SK-N-SH treated with all-trans-retinoic acid at 6 μM for 48 hours (cell line): ENCODE results near the gene RBM14.

Experiments used
- ATAC-seq: fragments of 200-7000 bp; cut with Tn5 transposase; 3 replicates; pipeline ENCODE4 v1.9.1; 2020; ENCODE audit warnings: mild to moderate bottlenecking, moderate library complexity
- ARNTL ChIP-seq: fragments of 450-650 bp; formaldehyde crosslinking; IDR thresholded peaks from 2 replicates; pipeline ENCODE4 v1.5.0; 2020; ENCODE audit warnings: low read depth, mild to moderate bottlenecking, moderate library complexity, borderline replicate concordance
- BACH2 ChIP-seq: fragments of 250-450 bp; sonication (Bioruptor Pico); IDR thresholded peaks from 2 replicates; pipeline ENCODE4 v1.9.0; 2021; ENCODE audit warnings: mild to moderate bottlenecking, borderline replicate concordance
- CSDC2 ChIP-seq: fragments of 250-450 bp; sonication (Bioruptor Pico); IDR thresholded peaks from 2 replicates; pipeline ENCODE4 v1.5.0; 2020; ENCODE audit warnings: mild to moderate bottlenecking, moderate library complexity
- ESRRG ChIP-seq: fragments of 250-450 bp; sonication (Bioruptor Pico); IDR thresholded peaks from 2 replicates; pipeline ENCODE4 v1.6.1; 2021; ENCODE audit warnings: mild to moderate bottlenecking
- GLIS3 ChIP-seq: fragments of 250-450 bp; sonication (Bioruptor Pico); IDR thresholded peaks from 2 replicates; pipeline ENCODE4 v1.5.0; 2020; ENCODE audit warnings: mild to moderate bottlenecking, moderate library complexity
- ISL1 ChIP-seq: fragments of 250-450 bp; sonication (Bioruptor Pico); IDR thresholded peaks from 2 replicates; pipeline ENCODE4 v2.1.2; 2022; ENCODE audit warnings: mild to moderate bottlenecking, moderate library complexity
- OSR1 ChIP-seq: fragments of 250-450 bp; sonication (Bioruptor Pico); IDR thresholded peaks from 2 replicates; pipeline ENCODE4 v1.8.0; 2022; ENCODE audit warnings: moderate library complexity, mild to moderate bottlenecking, inconsistent platforms
- PPARA ChIP-seq: fragments of 250-450 bp; sonication (Bioruptor Pico); IDR thresholded peaks from 2 replicates; pipeline ENCODE4 v1.5.0; 2020; ENCODE audit warnings: mild to moderate bottlenecking, borderline replicate concordance
- RARB ChIP-seq: fragments of 250-450 bp; sonication (Bioruptor Pico); IDR thresholded peaks from 2 replicates; pipeline ENCODE4 v1.8.0; 2021; ENCODE audit warnings: mild to moderate bottlenecking, moderate library complexity
- SNAI2 ChIP-seq: fragments of 250-450 bp; sonication (Bioruptor Pico); IDR thresholded peaks from 2 replicates; pipeline ENCODE4 v1.5.0; 2020; ENCODE audit warnings: mild to moderate bottlenecking, moderate library complexity
- TCF4 ChIP-seq: fragments of 250-450 bp; sonication (Bioruptor Pico); IDR thresholded peaks from 2 replicates; pipeline ENCODE4 v1.8.0; 2021; ENCODE audit warnings: mild to moderate bottlenecking, moderate library complexity, borderline replicate concordance
- TOX ChIP-seq: fragments of 250-450 bp; sonication (Bioruptor Pico); IDR thresholded peaks from 2 replicates; pipeline ENCODE4 v1.8.0; 2021; ENCODE audit warnings: mild to moderate bottlenecking, moderate library complexity, borderline replicate concordance
- ZC3H10 ChIP-seq: fragments of 250-450 bp; sonication (Bioruptor Pico); IDR thresholded peaks from 2 replicates; pipeline ENCODE4 v1.5.1; 2021; ENCODE audit warnings: mild to moderate bottlenecking, moderate library complexity
- ZFP3 ChIP-seq: fragments of 250-450 bp; sonication (Bioruptor Pico); IDR thresholded peaks from 2 replicates; pipeline ENCODE4 v1.5.0; 2020; ENCODE audit warnings: mild to moderate bottlenecking, moderate library complexity
- ZNF565 ChIP-seq: fragments of 450-650 bp; formaldehyde crosslinking; conservative IDR thresholded peaks from 2 replicates; pipeline ENCODE4 v1.5.0; 2020; ENCODE audit warnings: low read depth, mild to moderate bottlenecking, moderate library complexity
- ZNF70 ChIP-seq: fragments of 450-650 bp; formaldehyde crosslinking; IDR thresholded peaks from 2 replicates; pipeline ENCODE4 v1.5.0; 2020; ENCODE audit warnings: mild to moderate bottlenecking, moderate library complexity
- ZNF8 ChIP-seq: fragments of 450-650 bp; formaldehyde crosslinking; IDR thresholded peaks from 2 replicates; pipeline ENCODE4 v1.5.0; 2020; ENCODE audit warnings: mild to moderate bottlenecking, moderate library complexity
- TF ChIP-seq, protein P1 (sequence below): fragments of 250-450 bp; sonication (Bioruptor Pico); IDR thresholded peaks from 2 replicates; pipeline ENCODE4 v1.5.0; 2020; ENCODE audit warnings: mild to moderate bottlenecking, moderate library complexity
- TF ChIP-seq, protein P2 (sequence below): fragments of 250-450 bp; sonication (Bioruptor Pico); IDR thresholded peaks from 2 replicates; pipeline ENCODE4 v1.8.0; 2021; ENCODE audit warnings: low read depth, mild to moderate bottlenecking, moderate library complexity, borderline replicate concordance
- TF ChIP-seq, protein P3 (sequence below): fragments of 250-450 bp; sonication (Bioruptor Pico); IDR thresholded peaks from 2 replicates; pipeline ENCODE4 v1.8.0; 2020; ENCODE audit warnings: mild to moderate bottlenecking, moderate library complexity, borderline replicate concordance
- TF ChIP-seq, protein P4 (sequence below): fragments of 250-450 bp; sonication (Bioruptor Pico); IDR thresholded peaks from 2 replicates; pipeline ENCODE4 v1.5.1; 2020; ENCODE audit warnings: low read depth, mild to moderate bottlenecking, moderate library complexity
- TF ChIP-seq, protein P5 (sequence below): fragments of 250-450 bp; sonication (Bioruptor Pico); IDR thresholded peaks from 2 replicates; pipeline ENCODE4 v1.5.1; 2021; ENCODE audit warnings: mild to moderate bottlenecking, moderate library complexity

Gene RBM14

DNA sequence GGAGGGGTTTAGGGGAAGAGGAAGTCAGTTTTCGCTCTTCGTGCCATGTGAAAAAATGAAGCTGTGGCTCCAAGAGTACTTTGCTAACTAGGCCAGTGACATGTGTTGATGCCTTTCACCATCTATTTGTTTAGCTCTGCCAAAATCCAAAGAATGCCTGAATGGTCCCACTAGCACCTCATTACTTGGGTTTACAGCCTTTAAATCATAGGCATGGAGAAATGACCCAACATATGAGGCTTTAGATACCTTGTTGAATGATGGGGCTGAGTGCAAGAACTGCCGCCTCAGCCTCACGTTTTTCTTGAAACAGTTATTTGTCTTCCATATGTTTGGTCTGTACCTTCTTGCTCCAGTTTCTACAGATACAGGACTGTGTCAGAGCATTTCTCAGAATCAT lies 30.4 kb downstream of the RBM14 start:
- ATAC-seq, result no peak
- TF ChIP-seq ZNF8 (CRISPR knock-in tag), result no peak
- TF ChIP-seq, protein P1, sequence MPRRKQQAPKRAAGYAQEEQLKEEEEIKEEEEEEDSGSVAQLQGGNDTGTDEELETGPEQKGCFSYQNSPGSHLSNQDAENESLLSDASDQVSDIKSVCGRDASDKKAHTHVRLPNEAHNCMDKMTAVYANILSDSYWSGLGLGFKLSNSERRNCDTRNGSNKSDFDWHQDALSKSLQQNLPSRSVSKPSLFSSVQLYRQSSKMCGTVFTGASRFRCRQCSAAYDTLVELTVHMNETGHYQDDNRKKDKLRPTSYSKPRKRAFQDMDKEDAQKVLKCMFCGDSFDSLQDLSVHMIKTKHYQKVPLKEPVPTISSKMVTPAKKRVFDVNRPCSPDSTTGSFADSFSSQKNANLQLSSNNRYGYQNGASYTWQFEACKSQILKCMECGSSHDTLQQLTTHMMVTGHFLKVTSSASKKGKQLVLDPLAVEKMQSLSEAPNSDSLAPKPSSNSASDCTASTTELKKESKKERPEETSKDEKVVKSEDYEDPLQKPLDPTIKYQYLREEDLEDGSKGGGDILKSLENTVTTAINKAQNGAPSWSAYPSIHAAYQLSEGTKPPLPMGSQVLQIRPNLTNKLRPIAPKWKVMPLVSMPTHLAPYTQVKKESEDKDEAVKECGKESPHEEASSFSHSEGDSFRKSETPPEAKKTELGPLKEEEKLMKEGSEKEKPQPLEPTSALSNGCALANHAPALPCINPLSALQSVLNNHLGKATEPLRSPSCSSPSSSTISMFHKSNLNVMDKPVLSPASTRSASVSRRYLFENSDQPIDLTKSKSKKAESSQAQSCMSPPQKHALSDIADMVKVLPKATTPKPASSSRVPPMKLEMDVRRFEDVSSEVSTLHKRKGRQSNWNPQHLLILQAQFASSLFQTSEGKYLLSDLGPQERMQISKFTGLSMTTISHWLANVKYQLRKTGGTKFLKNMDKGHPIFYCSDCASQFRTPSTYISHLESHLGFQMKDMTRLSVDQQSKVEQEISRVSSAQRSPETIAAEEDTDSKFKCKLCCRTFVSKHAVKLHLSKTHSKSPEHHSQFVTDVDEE (CRISPR knock-in tag), result no peak
- no peak for TF ChIP-seq ARNTL (CRISPR knock-in tag)
- TF ChIP-seq RARB (CRISPR knock-in tag), result no peak
- no peak for TF ChIP-seq OSR1
- no peak for TF ChIP-seq ZNF70 (CRISPR knock-in tag)
- no peak for TF ChIP-seq ZC3H10 (CRISPR knock-in tag)
- TF ChIP-seq, protein P2, sequence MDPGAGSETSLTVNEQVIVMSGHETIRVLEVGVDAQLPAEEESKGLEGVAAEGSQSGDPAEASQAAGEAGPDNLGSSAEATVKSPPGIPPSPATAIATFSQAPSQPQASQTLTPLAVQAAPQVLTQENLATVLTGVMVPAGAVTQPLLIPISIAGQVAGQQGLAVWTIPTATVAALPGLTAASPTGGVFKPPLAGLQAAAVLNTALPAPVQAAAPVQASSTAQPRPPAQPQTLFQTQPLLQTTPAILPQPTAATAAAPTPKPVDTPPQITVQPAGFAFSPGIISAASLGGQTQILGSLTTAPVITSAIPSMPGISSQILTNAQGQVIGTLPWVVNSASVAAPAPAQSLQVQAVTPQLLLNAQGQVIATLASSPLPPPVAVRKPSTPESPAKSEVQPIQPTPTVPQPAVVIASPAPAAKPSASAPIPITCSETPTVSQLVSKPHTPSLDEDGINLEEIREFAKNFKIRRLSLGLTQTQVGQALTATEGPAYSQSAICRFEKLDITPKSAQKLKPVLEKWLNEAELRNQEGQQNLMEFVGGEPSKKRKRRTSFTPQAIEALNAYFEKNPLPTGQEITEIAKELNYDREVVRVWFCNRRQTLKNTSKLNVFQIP (CRISPR knock-in tag), result no peak
- TF ChIP-seq ZNF565 (CRISPR knock-in tag), result no peak
- TF ChIP-seq ESRRG (CRISPR knock-in tag), result no peak
- TF ChIP-seq BACH2, result no peak
- TF ChIP-seq ISL1 (CRISPR knock-in tag), result no peak
- TF ChIP-seq, protein P3, sequence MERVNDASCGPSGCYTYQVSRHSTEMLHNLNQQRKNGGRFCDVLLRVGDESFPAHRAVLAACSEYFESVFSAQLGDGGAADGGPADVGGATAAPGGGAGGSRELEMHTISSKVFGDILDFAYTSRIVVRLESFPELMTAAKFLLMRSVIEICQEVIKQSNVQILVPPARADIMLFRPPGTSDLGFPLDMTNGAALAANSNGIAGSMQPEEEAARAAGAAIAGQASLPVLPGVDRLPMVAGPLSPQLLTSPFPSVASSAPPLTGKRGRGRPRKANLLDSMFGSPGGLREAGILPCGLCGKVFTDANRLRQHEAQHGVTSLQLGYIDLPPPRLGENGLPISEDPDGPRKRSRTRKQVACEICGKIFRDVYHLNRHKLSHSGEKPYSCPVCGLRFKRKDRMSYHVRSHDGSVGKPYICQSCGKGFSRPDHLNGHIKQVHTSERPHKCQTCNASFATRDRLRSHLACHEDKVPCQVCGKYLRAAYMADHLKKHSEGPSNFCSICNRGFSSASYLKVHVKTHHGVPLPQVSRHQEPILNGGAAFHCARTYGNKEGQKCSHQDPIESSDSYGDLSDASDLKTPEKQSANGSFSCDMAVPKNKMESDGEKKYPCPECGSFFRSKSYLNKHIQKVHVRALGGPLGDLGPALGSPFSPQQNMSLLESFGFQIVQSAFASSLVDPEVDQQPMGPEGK (CRISPR knock-in tag), result no peak
- TF ChIP-seq PPARA (CRISPR knock-in tag), result no peak
- no peak for TF ChIP-seq CSDC2
- TF ChIP-seq, protein P4, sequence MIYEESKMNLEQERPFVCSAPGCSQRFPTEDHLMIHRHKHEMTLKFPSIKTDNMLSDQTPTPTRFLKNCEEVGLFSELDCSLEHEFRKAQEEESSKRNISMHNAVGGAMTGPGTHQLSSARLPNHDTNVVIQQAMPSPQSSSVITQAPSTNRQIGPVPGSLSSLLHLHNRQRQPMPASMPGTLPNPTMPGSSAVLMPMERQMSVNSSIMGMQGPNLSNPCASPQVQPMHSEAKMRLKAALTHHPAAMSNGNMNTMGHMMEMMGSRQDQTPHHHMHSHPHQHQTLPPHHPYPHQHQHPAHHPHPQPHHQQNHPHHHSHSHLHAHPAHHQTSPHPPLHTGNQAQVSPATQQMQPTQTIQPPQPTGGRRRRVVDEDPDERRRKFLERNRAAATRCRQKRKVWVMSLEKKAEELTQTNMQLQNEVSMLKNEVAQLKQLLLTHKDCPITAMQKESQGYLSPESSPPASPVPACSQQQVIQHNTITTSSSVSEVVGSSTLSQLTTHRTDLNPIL (CRISPR knock-in tag), result no peak
- no peak for TF ChIP-seq ZFP3 (CRISPR knock-in tag)
- TF ChIP-seq TOX, result no peak
- TF ChIP-seq GLIS3 (CRISPR knock-in tag), result no peak
- TF ChIP-seq, all 23 proteins: peak for 0

DNA sequence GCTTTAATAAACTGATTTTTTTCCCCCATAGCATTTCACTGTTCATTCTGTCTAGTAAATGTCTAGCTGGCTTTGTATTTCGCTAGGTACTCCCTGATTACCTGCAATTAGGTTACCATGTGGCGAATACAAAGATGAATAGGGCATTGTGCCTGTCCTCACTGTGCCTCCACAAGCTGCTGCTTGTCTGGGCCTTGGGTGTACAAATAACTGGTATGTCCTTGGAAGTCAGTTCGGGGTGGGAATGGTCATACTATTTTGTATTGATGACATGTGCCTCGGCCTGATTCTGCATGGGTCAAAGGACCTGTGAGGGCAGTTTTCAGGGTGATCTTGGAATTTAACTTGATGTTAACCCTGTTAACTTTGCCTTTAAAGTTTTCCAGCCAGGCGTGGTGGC lies 33.5 kb downstream of the RBM14 start:
- ATAC-seq, result no peak
- TF ChIP-seq CSDC2, result no peak
- no peak for TF ChIP-seq TOX
- no peak for TF ChIP-seq ARNTL (CRISPR knock-in tag)
- TF ChIP-seq, protein P3 (CRISPR knock-in tag), result no peak
- TF ChIP-seq ZNF70 (CRISPR knock-in tag), result no peak
- TF ChIP-seq, protein P4 (CRISPR knock-in tag), result no peak

DNA sequence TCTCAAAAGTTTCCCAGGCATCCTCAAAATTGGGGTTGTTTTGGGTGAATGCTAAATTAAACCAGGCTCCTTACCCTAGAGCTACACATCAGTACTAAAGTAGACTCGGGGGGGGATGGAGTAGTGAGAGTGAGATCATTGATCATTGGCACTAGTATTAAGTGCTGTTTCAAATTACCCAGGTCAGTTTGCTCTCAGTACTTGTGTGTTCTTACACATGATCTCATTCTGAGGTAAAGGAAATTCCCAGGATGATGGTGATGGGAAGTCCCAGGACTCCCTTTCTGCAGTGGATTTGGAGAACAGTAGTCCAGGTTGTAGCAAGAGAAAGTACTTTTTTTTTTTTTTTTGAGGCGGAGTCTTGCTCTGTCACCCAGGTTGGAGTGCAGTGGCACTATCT lies 34.6 kb downstream of the RBM14 start:
- ATAC-seq, result peak; percentile 9; the same call in 1 of the 3 replicates
- TF ChIP-seq TCF4 (no peak), ZC3H10 (CRISPR knock-in tag) (no peak), SNAI2 (CRISPR knock-in tag) (no peak), ZNF565 (CRISPR knock-in tag) (no peak), ARNTL (CRISPR knock-in tag) (no peak)
- TF ChIP-seq, protein P3 (CRISPR knock-in tag), result no peak
- TF ChIP-seq, protein P4 (CRISPR knock-in tag), result no peak
- TF ChIP-seq, protein P5, sequence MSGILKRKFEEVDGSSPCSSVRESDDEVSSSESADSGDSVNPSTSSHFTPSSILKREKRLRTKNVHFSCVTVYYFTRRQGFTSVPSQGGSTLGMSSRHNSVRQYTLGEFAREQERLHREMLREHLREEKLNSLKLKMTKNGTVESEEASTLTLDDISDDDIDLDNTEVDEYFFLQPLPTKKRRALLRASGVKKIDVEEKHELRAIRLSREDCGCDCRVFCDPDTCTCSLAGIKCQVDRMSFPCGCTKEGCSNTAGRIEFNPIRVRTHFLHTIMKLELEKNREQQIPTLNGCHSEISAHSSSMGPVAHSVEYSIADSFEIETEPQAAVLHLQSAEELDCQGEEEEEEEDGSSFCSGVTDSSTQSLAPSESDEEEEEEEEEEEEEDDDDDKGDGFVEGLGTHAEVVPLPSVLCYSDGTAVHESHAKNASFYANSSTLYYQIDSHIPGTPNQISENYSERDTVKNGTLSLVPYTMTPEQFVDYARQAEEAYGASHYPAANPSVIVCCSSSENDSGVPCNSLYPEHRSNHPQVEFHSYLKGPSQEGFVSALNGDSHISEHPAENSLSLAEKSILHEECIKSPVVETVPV (CRISPR knock-in tag), result no peak
